Spleen (tissue), 11 donors: ENCODE data around the gene ZKSCAN4. TPM values are rescaled to one million over a fixed set of nuclear protein-coding genes. Genes with fewer than 3 reads are reported as not detected.

ENCODE experiments used
- DNase-seq: peaks from one replicate; pipeline ENCODE4 v3.0.0-alpha.2; 2020
- H3K27ac ChIP-seq, 8 donors: fragments of 200-600 bp; sonication (generic) in 7 of 8; 1 replicate in 4 of 8; 2 replicates in 4 of 8; pipeline versions ENCODE4 v1.5.0 to v1.8.0; 2016 to 2021; ENCODE audit warnings: inconsistent platforms in 4 of 8, mild to moderate bottlenecking in 4 of 8, moderate library complexity in 1 of 8
- H3K27me3 ChIP-seq, 7 donors: fragments of 200-600 bp; sonication (generic) in 6 of 7; replicated peaks in 1 of 7; 1 replicate in 4 of 7; 2 replicates in 3 of 7; pipeline versions ENCODE4 v1.5.0 to v1.8.0; 2016 to 2021; ENCODE audit warnings: inconsistent platforms in 3 of 7, mild to moderate bottlenecking in 1 of 7
- H3K36me3 ChIP-seq, 6 donors: fragments of 200-600 bp; sonication (generic) in 5 of 6; 1 replicate in 4 of 6; 2 replicates in 2 of 6; pipeline versions ENCODE4 v1.5.0 to v1.8.0; 2016 to 2021; ENCODE audit warnings: inconsistent platforms in 2 of 6
- H3K4me1 ChIP-seq, 6 donors: fragments of 200-600 bp; sonication (generic) in 5 of 6; 1 replicate in 3 of 6; 2 replicates in 3 of 6; pipeline versions ENCODE4 v1.5.0 to v1.8.0; 2016 to 2021; ENCODE audit warnings: inconsistent platforms in 3 of 6
- H3K4me3 ChIP-seq, 8 donors: fragments of 200-600 bp; sonication (generic) in 7 of 8; 1 replicate in 4 of 8; 2 replicates in 4 of 8; pipeline versions ENCODE4 v1.5.0 to v1.8.0; 2016 to 2021; ENCODE audit warnings: inconsistent platforms in 4 of 8, mild to moderate bottlenecking in 4 of 8, moderate library complexity in 2 of 8
- H3K9me3 ChIP-seq, 8 donors: fragments of 200-600 bp; sonication (generic) in 7 of 8; 1 replicate in 4 of 8; 2 replicates in 4 of 8; pipeline versions ENCODE4 v1.5.0 to v1.8.0; 2016 to 2021; ENCODE audit warnings: inconsistent platforms in 4 of 8
- POLR2A ChIP-seq, 3 donors: fragments of 450-650 bp; IDR thresholded peaks; one replicate each; pipeline ENCODE4 v1.5.1; 2017; ENCODE audit warnings: antibody characterized with exemption in 3 of 3, mild to moderate bottlenecking in 1 of 3
- POLR2AphosphoS5 ChIP-seq, 3 donors: sonication (generic); formaldehyde crosslinking; IDR thresholded peaks; one replicate each; pipeline ENCODE4 v1.5.1; 2017; ENCODE audit warnings: antibody characterized with exemption in 3 of 3
- WGBS, 5 donors: extraction: QIAGEN DNeasy Blood & Tissue Kit in 3 of 5; methylation state at CpG; one replicate each; pipeline versions ENCODE4 v1.1.5 to v1.1.7; 2013 to 2018; 5-methylcytosine and 5-hydroxymethylcytosine counted together
- intact Hi-C: fragments of 100-400 bp; cut with DNase I; formaldehyde crosslinking; loops from one replicate; pipeline ENCODE4 v1.15.0; 2023; ENCODE audit warnings: low total_unique reads
- polyA plus RNA-seq, 3 donors: library from polyadenylated mRNA; stranded (reverse); fragments of 200-250 nt; gene quantifications; one replicate each; pipeline ENCODE4 v1.2.1, GENCODE V29; 2013
- total RNA-seq, 7 donors: library from RNA; depleted of rRNA in 3 of 7; stranded (reverse); fragments of >200 nt in 3 of 7; fragmentation: NEBNext Ultra II Directional in 4 of 7; extraction: Animal tissue kit (Norgen Biotek cat#: 25700) in 4 of 7; gene quantifications; one replicate each; pipeline versions ENCODE4 v1.1.0 to v1.2.1, GENCODE V29; 2016 to 2021
- TF ChIP-seq, protein P1 (sequence below), 11 experiments: fragments of 200-600 bp in 7 of 11; fragments of 450-650 bp in 4 of 11; sonication (generic) in 4 of 11; IDR thresholded peaks in 8 of 11; conservative IDR thresholded peaks in 3 of 11; 1 replicate in 7 of 11; 2 replicates in 4 of 11; pipeline versions ENCODE4 v1.4.0 to v1.8.0; 2016 to 2021; ENCODE audit warnings: antibody characterized with exemption in 11 of 11, inconsistent platforms in 4 of 11, mild to moderate bottlenecking in 1 of 11
- donor health status: healthy with polysubstance abuse.
- donor health status: DM: no; HTN: no; CAD: no; lungs with moderate emphysema.
- donor health status: DM: no; HTN: no; CAD: no.
- donor health status: Bipolar disorder and iron deficiency.
- donor health status: healthy.
- donor health status: DM: no; HTN: no; CAD: no.
- donor health status: DM: yes; HTN: yes; CAD: no.

Gene ZKSCAN4
- total and polyA plus RNA-seq, 10 donors = 5.2 to 13.7 (median 11.0) TPM

GRCh38 chr6:28224131-28225055, 27.7 kb downstream of the ZKSCAN4 start:
- H3K4me1 ChIP-seq = peaks cover 4 to 48% (median 22%) of the 10 kb centered on the region in 6 donors
- TF ChIP-seq, protein P1, sequence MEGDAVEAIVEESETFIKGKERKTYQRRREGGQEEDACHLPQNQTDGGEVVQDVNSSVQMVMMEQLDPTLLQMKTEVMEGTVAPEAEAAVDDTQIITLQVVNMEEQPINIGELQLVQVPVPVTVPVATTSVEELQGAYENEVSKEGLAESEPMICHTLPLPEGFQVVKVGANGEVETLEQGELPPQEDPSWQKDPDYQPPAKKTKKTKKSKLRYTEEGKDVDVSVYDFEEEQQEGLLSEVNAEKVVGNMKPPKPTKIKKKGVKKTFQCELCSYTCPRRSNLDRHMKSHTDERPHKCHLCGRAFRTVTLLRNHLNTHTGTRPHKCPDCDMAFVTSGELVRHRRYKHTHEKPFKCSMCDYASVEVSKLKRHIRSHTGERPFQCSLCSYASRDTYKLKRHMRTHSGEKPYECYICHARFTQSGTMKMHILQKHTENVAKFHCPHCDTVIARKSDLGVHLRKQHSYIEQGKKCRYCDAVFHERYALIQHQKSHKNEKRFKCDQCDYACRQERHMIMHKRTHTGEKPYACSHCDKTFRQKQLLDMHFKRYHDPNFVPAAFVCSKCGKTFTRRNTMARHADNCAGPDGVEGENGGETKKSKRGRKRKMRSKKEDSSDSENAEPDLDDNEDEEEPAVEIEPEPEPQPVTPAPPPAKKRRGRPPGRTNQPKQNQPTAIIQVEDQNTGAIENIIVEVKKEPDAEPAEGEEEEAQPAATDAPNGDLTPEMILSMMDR (IDR thresholded peaks at IDR 0.05 in 8 of 11, conservative IDR thresholded peaks at IDR 0.05 in 3 of 11) = no peak
- no peak for TF ChIP-seq POLR2A (IDR thresholded peaks at IDR 0.05)
- no peak for TF ChIP-seq POLR2AphosphoS5 (IDR thresholded peaks at IDR 0.05)
- peak overlapping the region; percentile 58 to 85 (median 70) for H3K4me3 ChIP-seq
- 53 to 57% (median 55%) methylated on average over 9 of the region's 9 CpGs for WGBS, 5 donors
- intact Hi-C loops = loop anchor here (10.0 kb wide), 1 partner anchor 90 kb away; no protein-coding TSS in a partner anchor
- DNase-seq = no peak
- H3K27ac ChIP-seq = peak overlapping the region; percentile 52 to 86 (median 76)
- peaks cover 0 to 26% (median 7%) of the 10 kb centered on the region in 7 donors for H3K27me3 ChIP-seq
- H3K36me3 ChIP-seq = peaks cover 0 to 26% (median 20%) of the 10 kb centered on the region in 6 donors
- no peaks in the 10 kb centered on the region for H3K9me3 ChIP-seq

DNA sequence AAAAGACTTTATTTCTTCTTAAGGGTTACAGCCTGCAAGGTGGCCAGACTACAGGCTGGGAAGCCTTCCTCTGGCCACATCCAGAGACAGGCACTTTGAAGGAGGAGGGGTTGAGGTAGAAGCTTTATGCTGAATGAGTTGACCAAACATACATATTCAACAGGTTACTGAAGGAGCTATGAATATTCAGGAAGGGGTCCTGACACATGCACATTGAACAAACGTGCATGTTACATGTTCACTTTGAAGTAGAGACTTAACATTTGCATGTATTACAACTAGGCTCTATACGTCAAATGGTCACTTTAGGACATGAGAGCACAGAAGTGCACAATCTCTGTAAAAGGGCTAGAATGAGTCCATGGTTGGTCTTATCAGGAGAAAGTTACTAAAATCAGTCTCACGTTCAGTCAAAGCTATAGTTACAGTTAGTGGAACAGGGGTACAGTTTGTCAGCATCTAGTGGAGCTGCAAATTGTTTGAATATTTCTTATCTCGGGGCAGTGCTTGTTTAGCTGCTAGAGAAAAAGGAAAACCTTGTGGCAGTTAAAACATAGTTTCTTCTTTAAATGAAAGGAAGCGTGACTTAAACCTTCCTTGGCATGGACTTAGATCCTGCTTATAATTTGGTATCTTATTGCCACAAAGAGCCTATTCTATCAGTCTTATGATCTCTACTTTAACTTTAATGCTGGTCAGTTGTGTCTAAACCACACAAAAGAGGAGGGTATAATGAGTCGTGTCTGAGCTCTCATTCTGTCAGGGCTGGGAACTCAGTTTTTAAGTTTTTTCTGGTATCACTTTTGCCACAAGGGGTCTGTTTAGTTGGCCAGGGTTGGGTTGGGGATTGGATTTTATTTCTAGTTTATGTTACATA, 31.6 kb downstream of the ZKSCAN4 start:
- Histone ChIP-seq H3K36me3 (no peaks in the 10 kb centered on the region), H3K27ac (no peak overlapping the region), H3K4me1 (peaks cover 8 to 29% (median 22%) of the 10 kb centered on the region in 6 donors), H3K4me3 (no peak overlapping the region), H3K9me3 (no peaks in the 10 kb centered on the region), H3K27me3 (peaks cover 0 to 48% (median 9%) of the 10 kb centered on the region in 7 donors)
- no peak for DNase-seq
- WGBS, 5 donors = 42 to 50% (median 48%) methylated on average over 6 of the region's 6 CpGs
- TF ChIP-seq, protein P1 (IDR thresholded peaks at IDR 0.05 in 8 of 11, conservative IDR thresholded peaks at IDR 0.05 in 3 of 11) = no peak
- TF ChIP-seq POLR2A (IDR thresholded peaks at IDR 0.05) = no peak
- TF ChIP-seq POLR2AphosphoS5 (IDR thresholded peaks at IDR 0.05) = no peak
- intact Hi-C loops = loop anchor here (10.0 kb wide), 1 partner anchor 86 kb away; no protein-coding TSS in a partner anchor

- Histone ChIP-seq H3K27ac (peak overlapping the region; percentile 54 to 88 (median 84)), H3K4me3 (peak overlapping the region; percentile 40 to 78 (median 51)), H3K4me1 (peaks cover 5 to 18% (median 15%) of the 10 kb centered on the region in 6 donors), H3K9me3 (no peaks in the 10 kb centered on the region), H3K27me3 (peaks cover 0 to 67% (median 27%) of the 10 kb centered on the region in 7 donors), H3K36me3 (no peaks in the 10 kb centered on the region)
- intact Hi-C loops = no loop called here
- peak; percentile 63 to 80 (median 71) for TF ChIP-seq POLR2AphosphoS5 (IDR thresholded peaks at IDR 0.05)
- TF ChIP-seq POLR2A (IDR thresholded peaks at IDR 0.05) = no peak
- WGBS, 5 donors = 8 to 23% (median 10%) methylated on average over 24 to 56 of the region's 56 CpGs
- peak; percentile 91 for DNase-seq
Observed at GRCh38 chr6:28218312-28219248, 33.5 kb downstream of the ZKSCAN4 start.
